Prostate gland (tissue), 2 donors: ENCODE results near the gene DDX31.

Source experiments
- CTCF ChIP-seq, 4 experiments: fragments of 200-600 bp in 2 of 4; fragments of 450-650 bp in 2 of 4; sonication (generic) in 2 of 4; IDR thresholded peaks; 1 replicate in 3 of 4; 2 replicates in 1 of 4; pipeline ENCODE4 v1.5.1; 2016 to 2019; ENCODE audit warnings: antibody characterized with exemption in 4 of 4, mild to moderate bottlenecking in 2 of 4, moderate library complexity in 2 of 4
- POLR2A ChIP-seq: fragments of 450-650 bp; IDR thresholded peaks from one replicate; pipeline ENCODE4 v1.6.1; 2016; ENCODE audit warnings: antibody characterized with exemption, mild to moderate bottlenecking
- POLR2AphosphoS5 ChIP-seq: sonication (generic); formaldehyde crosslinking; IDR thresholded peaks from one replicate; pipeline ENCODE4 v1.6.1; 2017; ENCODE audit warnings: antibody characterized with exemption

DNA sequence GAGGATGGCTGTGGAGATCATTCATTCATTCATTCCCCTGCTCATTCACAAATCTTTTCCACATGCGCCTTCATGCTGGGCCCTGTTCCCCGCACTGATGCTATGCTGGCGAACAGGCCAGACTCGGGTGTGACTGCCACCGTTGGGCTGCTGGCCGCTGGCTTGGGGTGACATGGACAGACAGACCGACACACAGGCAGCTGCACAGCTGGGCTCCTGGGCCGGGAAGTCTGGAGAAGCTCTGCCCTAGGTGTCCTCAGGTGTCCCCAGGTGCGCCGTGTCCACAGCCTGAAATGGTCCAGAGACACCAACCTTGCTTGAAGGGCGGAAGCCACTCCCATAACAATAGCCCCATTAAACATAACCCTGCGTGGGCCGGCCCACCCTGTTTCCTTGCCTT is 122.3 kb downstream of the DDX31 start:
- no peak for TF ChIP-seq CTCF (IDR thresholded peaks at IDR 0.05)
- no peak for TF ChIP-seq POLR2A
- no peak for TF ChIP-seq POLR2AphosphoS5
